ENCODE data around the gene JUP. TPM values are rescaled to one million over a fixed set of nuclear protein-coding genes. Genes with fewer than 3 reads are reported as not detected.

Gene JUP
- total and polyA plus RNA-seq, 10 of the 15 experiments (the other 5 are each of a cell fraction or from before 2014, with no cell fraction given), result 1.5 to 36.3 (median 11.6) TPM

GRCh38 chr17:41786227-41787020 lies at the start of gene JUP (continued):
- peak; percentile 45; the same call in 1 of the 2 replicates for TF ChIP-seq ZNF687 (IDR thresholded peaks at IDR 0.05)
- TF ChIP-seq ELK1 (IDR thresholded peaks at IDR 0.05; ENCODE audit: low read depth, low read length), result no peak
- peak; percentile 32 for TF ChIP-seq SUZ12 (IDR thresholded peaks at IDR 0.05; ENCODE audit: unreplicated experiment)
- TF ChIP-seq RELA (IDR thresholded peaks at IDR 0.05; ENCODE audit: borderline replicate concordance, partially characterized antibody), result peak; percentile 15
- TF ChIP-seq LARP7 (IDR thresholded peaks at IDR 0.05), result peak; percentile 90
- TF ChIP-seq CHD2 (IDR thresholded peaks at IDR 0.05; ENCODE audit: borderline replicate concordance, low read depth, low read length), result peak; percentile 91
- peak; percentile 96 for TF ChIP-seq PBX3 (IDR thresholded peaks at IDR 0.05; ENCODE audit: insufficient replicate concordance, low read depth, low read length)
- no peak for TF ChIP-seq CBX3 (IDR thresholded peaks at IDR 0.05; ENCODE audit: borderline replicate concordance, low read depth)
- 0 out of 2 replicates have a peak, but pooled peaks have one; percentile 30 for TF ChIP-seq POLR2AphosphoS5 (IDR thresholded peaks at IDR 0.05; ENCODE audit: low read length)
- peak; percentile 49; the same call in 1 of the 2 replicates for TF ChIP-seq ZNF217 (IDR thresholded peaks at IDR 0.05)
- TF ChIP-seq RB1 (IDR thresholded peaks at IDR 0.05; ENCODE audit: borderline replicate concordance), result 0 out of 2 replicates have a peak, but pooled peaks have one; percentile 29
- no peak for TF ChIP-seq PRDM15 (CRISPR knock-in tag; IDR thresholded peaks at IDR 0.05)
- no peak for TF ChIP-seq HCFC1 (IDR thresholded peaks at IDR 0.05; ENCODE audit: low read length)
- TF ChIP-seq USF2 (IDR thresholded peaks at IDR 0.05; ENCODE audit: borderline replicate concordance, low read depth, low read length), result no peak
- no peak for TF ChIP-seq RCOR1 (conservative IDR thresholded peaks at IDR 0.05; ENCODE audit: low read depth, low read length)
- TF ChIP-seq FOXK2 (IDR thresholded peaks at IDR 0.05), result peak; percentile 36; the same call in 1 of the 2 replicates

Measured in GM12878 (cell line).